Measurements from ENCODE around the gene CTDP1.

- TF ChIP-seq CTCF (conservative IDR thresholded peaks at IDR 0.05; ENCODE audit: low read depth, low read length) (no peak), EZH2 (IDR thresholded peaks at IDR 0.05; ENCODE audit: borderline replicate concordance, low read depth, low read length, poor library complexity, severe bottlenecking) (no peak)
Observed at GRCh38 chr18:79685281-79685680, 5.7 kb downstream of the CTDP1 start.

Measured in A673 (cell line).